Adrenal gland (tissue), 5 donors: Measurements from ENCODE around the gene HEBP1.

Source experiments
- POLR2A ChIP-seq, 2 donors: fragments of 450-650 bp; IDR thresholded peaks; one replicate each; pipeline ENCODE4 v1.6.1; 2017; ENCODE audit warnings: antibody characterized with exemption in 2 of 2, mild to moderate bottlenecking in 2 of 2, moderate library complexity in 1 of 2
- TF ChIP-seq, protein P1 (sequence below), 6 experiments: fragments of 450-650 bp in 4 of 6; fragments of 200-600 bp in 2 of 6; sonication (generic) in 1 of 6; IDR thresholded peaks; 1 replicate in 5 of 6; 2 replicates in 1 of 6; pipeline versions ENCODE4 v1.5.1 to v1.8.0; 2016 to 2021; ENCODE audit warnings: antibody characterized with exemption in 6 of 6, mild to moderate bottlenecking in 2 of 6, moderate library complexity in 1 of 6
- donor health status: DM: no; HTN: no; CAD: no.

DNA sequence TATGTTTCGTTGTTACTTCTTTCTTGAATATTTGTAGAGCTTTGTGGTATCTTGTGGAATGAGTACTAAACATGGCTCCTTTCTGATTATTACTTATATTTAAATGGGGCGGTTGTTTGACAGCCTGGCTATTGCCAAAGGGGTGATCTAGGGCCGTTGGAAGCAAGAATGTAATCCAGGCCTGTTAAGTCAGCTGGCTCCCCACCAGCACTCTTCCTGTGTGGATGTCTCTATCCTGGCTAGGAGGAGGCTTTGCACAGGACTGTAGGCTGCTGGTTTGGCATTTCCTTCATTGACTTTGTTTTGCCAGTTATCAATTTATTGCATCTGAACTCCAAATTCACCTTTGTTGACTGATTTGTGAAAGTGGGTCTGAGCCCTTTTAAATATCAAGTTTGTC is 49.8 kb upstream of the HEBP1 start:
- TF ChIP-seq POLR2A (IDR thresholded peaks at IDR 0.05) = no peak
- TF ChIP-seq, protein P1, sequence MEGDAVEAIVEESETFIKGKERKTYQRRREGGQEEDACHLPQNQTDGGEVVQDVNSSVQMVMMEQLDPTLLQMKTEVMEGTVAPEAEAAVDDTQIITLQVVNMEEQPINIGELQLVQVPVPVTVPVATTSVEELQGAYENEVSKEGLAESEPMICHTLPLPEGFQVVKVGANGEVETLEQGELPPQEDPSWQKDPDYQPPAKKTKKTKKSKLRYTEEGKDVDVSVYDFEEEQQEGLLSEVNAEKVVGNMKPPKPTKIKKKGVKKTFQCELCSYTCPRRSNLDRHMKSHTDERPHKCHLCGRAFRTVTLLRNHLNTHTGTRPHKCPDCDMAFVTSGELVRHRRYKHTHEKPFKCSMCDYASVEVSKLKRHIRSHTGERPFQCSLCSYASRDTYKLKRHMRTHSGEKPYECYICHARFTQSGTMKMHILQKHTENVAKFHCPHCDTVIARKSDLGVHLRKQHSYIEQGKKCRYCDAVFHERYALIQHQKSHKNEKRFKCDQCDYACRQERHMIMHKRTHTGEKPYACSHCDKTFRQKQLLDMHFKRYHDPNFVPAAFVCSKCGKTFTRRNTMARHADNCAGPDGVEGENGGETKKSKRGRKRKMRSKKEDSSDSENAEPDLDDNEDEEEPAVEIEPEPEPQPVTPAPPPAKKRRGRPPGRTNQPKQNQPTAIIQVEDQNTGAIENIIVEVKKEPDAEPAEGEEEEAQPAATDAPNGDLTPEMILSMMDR (IDR thresholded peaks at IDR 0.05) = no peak
